GM19099 (cell line): ENCODE data around the gene DEAF1.

Source experiments
- POLR2A ChIP-seq: IDR thresholded peaks from 3 replicates; pipeline ENCODE4 v1.6.1; 2011; ENCODE audit warnings: low read depth; ENCODE audit not compliant: insufficient read length; ENCODE audit errors: extremely low read depth

The DEAF1 gene

GRCh38 chr11:655036-655726, 39.8 kb downstream of the DEAF1 start:
- no peak for TF ChIP-seq POLR2A

DNA sequence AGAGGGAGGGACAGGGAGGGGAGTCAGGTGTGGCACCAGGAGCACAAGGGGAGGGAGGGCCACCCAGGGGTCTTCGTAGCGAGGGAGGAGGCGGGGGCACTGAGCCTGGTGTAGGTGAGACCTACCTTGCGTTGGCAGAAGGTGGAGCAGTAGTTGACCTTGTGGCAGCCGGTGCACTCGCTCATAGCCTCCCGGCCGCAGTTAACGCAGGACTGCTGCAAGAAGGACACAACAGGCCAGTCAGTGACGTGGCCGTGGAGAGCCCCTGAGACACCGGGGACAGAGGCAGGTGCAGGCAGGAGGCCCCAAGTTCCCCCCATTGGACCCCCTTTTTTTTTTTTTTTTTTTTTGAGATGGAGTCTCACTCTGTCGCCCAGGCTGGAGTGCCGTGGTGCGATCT, 41.2 kb downstream of the DEAF1 start:
- TF ChIP-seq POLR2A = no peak

DNA sequence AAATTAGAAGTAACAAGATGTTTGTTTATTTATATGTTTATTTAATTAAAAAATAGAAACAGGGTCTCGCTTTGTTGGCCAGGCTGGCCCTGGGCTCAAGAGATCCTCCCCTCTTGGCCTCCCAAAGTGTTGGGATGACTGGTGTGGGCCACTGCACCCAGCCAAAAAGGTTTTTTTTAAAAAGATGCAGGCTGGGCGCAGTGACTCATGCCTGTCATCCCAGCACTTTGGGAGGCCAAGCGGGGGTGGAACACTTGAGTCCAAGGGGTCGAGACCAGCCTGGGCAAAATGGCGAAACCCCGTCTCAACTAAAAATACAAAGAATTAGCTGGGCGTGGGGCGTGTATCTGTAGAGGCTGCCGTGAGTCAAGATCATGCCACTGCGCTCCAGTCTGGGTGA, 44.5 kb downstream of the DEAF1 start:
- no peak for TF ChIP-seq POLR2A

GRCh38 chr11:646214-646613, 48.8 kb downstream of the DEAF1 start:
- no peak for TF ChIP-seq POLR2A

DNA sequence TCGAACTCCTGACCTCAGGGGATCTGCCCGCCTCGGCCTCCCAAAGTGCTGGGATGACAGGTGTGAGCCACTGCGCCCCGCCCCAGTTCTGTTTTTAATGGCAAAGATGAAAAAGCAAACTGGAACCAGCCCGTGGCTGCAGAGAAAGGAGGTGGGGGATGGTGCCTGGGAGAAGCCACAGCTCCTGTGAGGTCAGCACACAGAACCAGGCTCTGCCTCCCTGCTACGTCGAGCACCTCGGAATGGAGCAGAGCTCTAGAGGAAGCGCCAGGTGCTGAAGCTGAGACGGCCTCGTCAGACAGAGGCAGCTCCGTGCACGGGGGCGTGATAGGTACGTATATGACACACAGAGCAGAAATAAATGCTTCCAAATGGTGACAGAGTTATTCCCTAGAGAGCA, 49.5 kb downstream of the DEAF1 start:
- TF ChIP-seq POLR2A = no peak

GRCh38 chr11:643849-644738, 50.9 kb downstream of the DEAF1 start:
- no peak for TF ChIP-seq POLR2A

GRCh38 chr11:643366-643765, 51.7 kb downstream of the DEAF1 start:
- TF ChIP-seq POLR2A = no peak

DNA sequence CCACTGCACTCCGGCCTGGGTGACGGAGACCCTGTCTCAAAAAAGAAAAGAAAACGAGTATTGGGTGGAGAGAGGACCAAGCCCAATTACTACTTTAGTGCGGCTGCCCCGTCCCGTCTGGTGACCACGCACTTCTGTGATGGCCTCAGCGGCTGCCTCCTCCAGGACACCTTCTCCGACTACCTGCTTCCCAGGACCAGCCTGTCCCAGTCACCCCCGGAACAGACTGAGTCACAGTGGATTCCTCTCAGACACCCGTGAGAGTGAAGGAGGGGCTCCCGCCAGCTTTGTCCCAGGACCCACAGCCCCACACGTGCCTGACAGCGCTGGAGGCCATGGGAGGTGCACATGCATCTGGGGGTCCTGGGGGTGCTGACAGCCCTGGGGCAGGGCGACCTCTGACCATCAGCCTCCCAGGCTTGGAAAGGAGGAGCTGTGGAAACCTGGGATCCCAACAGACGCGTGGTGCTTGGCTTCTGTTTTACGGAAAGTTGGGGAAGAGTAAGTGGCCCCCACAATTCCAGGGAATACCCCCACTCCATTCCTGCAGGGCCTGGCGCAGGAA, 53.1 kb downstream of the DEAF1 start:
- no peak for TF ChIP-seq POLR2A

GRCh38 chr11:640021-640706, 54.9 kb downstream of the DEAF1 start:
- TF ChIP-seq POLR2A = no peak

- no peak for TF ChIP-seq POLR2A
Observed at GRCh38 chr11:639332-639955, 55.6 kb downstream of the DEAF1 start.

DNA sequence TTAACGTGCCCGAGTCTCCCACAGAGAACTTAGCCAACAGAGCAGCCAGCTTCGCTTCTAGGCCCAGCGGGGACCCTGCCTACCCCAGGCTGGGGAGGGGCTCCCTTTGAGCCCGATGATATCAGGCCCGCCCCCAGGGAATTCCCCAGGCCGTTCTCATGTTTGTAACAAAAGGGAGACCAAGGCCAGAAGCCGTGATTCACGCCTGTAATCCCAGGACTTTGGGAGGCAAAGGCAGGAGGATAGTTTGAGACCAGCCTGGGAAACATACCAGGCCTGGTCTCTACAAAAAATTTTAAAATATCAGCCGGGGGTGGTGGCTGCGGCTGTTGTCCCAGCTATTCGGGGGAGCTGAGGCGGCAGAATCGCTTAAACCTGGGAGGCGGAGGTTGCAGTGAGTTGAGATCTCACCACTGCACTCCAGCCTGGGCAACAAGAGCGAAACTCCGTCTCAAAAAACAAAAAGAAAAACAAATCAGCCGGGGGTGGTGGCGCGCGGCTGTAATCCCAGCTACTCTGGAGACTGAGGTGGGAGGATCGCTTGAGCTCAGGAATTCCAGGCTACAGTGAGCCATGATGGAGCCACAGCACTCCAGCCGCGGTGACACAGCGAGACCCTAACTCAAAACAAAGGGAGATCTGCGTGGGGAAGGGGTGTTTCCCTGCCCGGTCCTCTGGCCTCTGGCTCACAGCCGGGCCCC, 56.2 kb downstream of the DEAF1 start:
- TF ChIP-seq POLR2A = no peak

GRCh38 chr11:637593-638521, 57.2 kb downstream of the DEAF1 start:
- TF ChIP-seq POLR2A = no peak

DNA sequence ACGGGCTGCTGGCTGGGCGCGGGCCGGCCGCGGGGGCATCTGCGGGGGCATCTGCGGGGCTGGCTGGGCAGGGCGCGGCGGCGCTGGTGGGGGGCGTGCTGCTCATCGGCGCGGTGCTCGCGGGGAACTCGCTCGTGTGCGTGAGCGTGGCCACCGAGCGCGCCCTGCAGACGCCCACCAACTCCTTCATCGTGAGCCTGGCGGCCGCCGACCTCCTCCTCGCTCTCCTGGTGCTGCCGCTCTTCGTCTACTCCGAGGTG, 57.8 kb downstream of the DEAF1 start:
- no peak for TF ChIP-seq POLR2A
